Right atrium auricular region (tissue), 2 donors: ENCODE data around the gene CTNNBIP1. TPM values are rescaled to one million over a fixed set of nuclear protein-coding genes. Genes with fewer than 3 reads are reported as not detected.

Source experiments
- DNase-seq: peaks from one replicate; pipeline ENCODE4 v3.0.0-alpha.2; 2019; ENCODE audit warnings: low spot score
- H3K27ac ChIP-seq, 2 donors: fragments of 200-600 bp; sonication (generic); 1 replicate in 1 of 2; 2 replicates in 1 of 2; pipeline ENCODE4 v1.5.1; 2016 to 2019
- H3K27me3 ChIP-seq, 2 donors: fragments of 200-600 bp; sonication (generic); one replicate each; pipeline versions ENCODE4 v1.5.1 to v1.6.0; 2017 to 2019
- H3K36me3 ChIP-seq: fragments of 200-600 bp; sonication (generic); one replicate; pipeline ENCODE4 v1.5.1; 2016
- H3K4me1 ChIP-seq, 2 donors: fragments of 200-600 bp; sonication (generic); one replicate each; pipeline versions ENCODE4 v1.5.1 to v1.6.0; 2017 to 2019
- H3K4me3 ChIP-seq, 2 donors: fragments of 200-600 bp; sonication (generic); 1 replicate in 1 of 2; 2 replicates in 1 of 2; pipeline ENCODE4 v1.5.1; 2017 to 2019; ENCODE audit warnings: mild to moderate bottlenecking in 1 of 2, moderate library complexity in 1 of 2
- H3K9me3 ChIP-seq, 2 donors: fragments of 200-600 bp; sonication (generic); one replicate each; pipeline ENCODE4 v1.5.1; 2019
- total RNA-seq, 2 donors: library from RNA; depleted of rRNA; stranded (reverse); fragments of >200 nt; gene quantifications; one replicate each; pipeline ENCODE4 v1.1.0, GENCODE V29; 2016
- TF ChIP-seq, protein P1 (sequence below), 2 donors: fragments of 200-600 bp; sonication (generic); IDR thresholded peaks; one replicate each; pipeline ENCODE4 v1.5.1; 2019; ENCODE audit warnings: antibody characterized with exemption in 2 of 2

CTNNBIP1 gene
- total RNA-seq, 2 donors from 2014 or later = 22.3 to 31.9 TPM

DNA sequence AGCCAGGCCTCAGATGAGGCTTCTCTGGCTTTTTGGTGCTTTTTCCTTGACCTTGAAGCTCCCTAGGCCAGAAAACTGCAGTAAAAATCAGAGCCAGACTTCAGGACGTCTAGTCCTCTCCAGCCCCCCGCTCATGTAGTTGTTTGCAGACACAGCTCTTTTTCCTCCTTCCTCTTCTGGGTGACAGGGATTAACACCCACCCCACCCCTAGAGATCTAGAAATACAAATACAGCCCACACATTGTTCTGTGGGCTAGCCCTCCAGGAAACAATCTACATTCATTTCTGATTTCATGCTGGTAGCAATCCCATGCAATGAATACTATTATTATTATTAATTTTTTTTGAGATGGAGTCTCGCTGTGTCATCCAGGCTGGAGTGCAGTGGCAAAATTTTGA lies 76.4 kb downstream of the CTNNBIP1 start:
- no peak overlapping the region for H3K27ac ChIP-seq
- TF ChIP-seq, protein P1, sequence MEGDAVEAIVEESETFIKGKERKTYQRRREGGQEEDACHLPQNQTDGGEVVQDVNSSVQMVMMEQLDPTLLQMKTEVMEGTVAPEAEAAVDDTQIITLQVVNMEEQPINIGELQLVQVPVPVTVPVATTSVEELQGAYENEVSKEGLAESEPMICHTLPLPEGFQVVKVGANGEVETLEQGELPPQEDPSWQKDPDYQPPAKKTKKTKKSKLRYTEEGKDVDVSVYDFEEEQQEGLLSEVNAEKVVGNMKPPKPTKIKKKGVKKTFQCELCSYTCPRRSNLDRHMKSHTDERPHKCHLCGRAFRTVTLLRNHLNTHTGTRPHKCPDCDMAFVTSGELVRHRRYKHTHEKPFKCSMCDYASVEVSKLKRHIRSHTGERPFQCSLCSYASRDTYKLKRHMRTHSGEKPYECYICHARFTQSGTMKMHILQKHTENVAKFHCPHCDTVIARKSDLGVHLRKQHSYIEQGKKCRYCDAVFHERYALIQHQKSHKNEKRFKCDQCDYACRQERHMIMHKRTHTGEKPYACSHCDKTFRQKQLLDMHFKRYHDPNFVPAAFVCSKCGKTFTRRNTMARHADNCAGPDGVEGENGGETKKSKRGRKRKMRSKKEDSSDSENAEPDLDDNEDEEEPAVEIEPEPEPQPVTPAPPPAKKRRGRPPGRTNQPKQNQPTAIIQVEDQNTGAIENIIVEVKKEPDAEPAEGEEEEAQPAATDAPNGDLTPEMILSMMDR (IDR thresholded peaks at IDR 0.05) = no peak
- H3K9me3 ChIP-seq = no peaks in the 10 kb centered on the region
- H3K36me3 ChIP-seq = no peaks in the 10 kb centered on the region
- no peak overlapping the region for H3K4me3 ChIP-seq
- H3K4me1 ChIP-seq = peaks cover 0 to 11% of the 10 kb centered on the region in 2 donors
- DNase-seq = no peak
- no peaks in the 10 kb centered on the region for H3K27me3 ChIP-seq

DNA sequence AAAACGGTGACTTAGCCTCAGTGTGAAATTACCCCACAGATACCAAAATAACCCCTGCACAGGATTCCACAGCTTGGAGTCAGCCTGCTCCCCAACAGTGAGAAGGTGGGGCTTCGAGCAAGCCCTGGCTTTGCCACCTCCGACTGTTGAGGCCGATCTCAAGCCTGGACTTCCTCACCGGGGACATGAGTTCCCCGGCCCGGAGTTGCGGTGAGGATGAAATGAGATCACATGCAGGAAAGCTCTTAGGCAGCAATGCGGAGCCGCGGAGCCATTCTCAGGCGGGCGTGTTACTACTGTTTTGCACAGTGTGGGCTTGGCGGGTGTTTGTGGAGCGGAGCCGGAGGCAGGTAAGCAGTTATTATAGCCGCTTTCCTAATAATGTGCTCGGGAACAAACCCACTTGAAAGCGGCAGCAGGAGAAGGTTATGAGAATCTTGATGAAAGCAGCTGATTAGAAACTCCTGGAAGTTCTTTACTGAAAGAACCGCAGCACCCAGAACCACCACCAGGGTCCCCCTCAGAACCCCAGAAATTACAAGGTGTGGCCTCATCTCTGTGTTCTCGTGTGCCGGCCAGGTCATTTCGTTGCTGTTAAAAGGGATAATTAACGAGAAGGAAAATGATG lies 82.4 kb downstream of the CTNNBIP1 start:
- Histone ChIP-seq H3K27me3 (no peaks in the 10 kb centered on the region), H3K27ac (no peak overlapping the region), H3K9me3 (no peaks in the 10 kb centered on the region), H3K4me3 (no peak overlapping the region), H3K36me3 (no peaks in the 10 kb centered on the region), H3K4me1 (peaks cover 0 to 22% of the 10 kb centered on the region in 2 donors)
- DNase-seq = no peak
- TF ChIP-seq, protein P1 (IDR thresholded peaks at IDR 0.05) = no peak

DNA sequence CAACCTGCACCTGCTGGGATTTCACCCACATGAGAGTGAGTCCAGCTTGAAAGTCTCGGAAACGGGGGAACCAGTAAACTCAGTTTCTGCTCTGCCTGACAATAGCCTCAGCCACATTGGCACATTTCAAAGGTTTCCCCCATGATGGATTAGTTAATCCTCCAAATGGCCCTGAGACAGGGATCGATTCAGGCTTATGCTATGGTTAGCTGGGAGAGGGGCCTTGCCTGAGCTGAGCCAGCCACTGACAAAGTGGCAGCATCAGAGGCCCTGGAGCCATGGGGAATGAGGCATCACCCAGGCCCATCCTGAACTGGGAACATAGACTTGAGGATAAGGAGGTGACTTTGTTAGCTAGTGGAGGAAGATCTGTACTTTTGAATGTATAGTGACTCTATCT lies 83.5 kb downstream of the CTNNBIP1 start:
- Histone ChIP-seq H3K27ac (no peak overlapping the region), H3K9me3 (no peaks in the 10 kb centered on the region), H3K4me3 (no peak overlapping the region), H3K4me1 (peaks cover 0 to 33% of the 10 kb centered on the region in 2 donors), H3K27me3 (no peaks in the 10 kb centered on the region), H3K36me3 (no peaks in the 10 kb centered on the region)
- TF ChIP-seq, protein P1 (IDR thresholded peaks at IDR 0.05) = no peak
- no peak for DNase-seq

DNA sequence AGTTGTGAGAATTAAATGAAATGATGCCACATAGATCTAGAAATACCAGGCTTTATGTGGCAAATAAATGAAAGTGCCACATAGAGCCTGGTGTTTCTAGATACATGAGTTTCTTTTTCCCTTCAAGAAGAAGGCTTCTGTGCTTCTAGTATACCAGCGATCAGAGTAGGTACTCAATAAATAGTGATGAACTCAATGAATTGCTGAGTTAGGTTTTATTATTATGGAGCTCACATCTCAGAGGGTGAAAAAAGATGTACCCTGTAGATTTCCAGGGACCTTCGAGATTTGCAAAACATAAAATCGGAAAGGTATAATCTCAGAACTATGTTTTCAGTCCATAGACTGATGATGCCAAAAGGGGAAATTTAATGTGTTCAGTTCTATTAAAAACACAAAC lies 84.0 kb downstream of the CTNNBIP1 start:
- Histone ChIP-seq H3K9me3 (no peaks in the 10 kb centered on the region), H3K27ac (peak overlapping the region; percentile 92 to 97), H3K36me3 (no peaks in the 10 kb centered on the region), H3K27me3 (no peaks in the 10 kb centered on the region), H3K4me1 (peaks cover 0 to 38% of the 10 kb centered on the region in 2 donors), H3K4me3 (no peak overlapping the region)
- TF ChIP-seq, protein P1 (IDR thresholded peaks at IDR 0.05) = no peak
- no peak for DNase-seq

DNA sequence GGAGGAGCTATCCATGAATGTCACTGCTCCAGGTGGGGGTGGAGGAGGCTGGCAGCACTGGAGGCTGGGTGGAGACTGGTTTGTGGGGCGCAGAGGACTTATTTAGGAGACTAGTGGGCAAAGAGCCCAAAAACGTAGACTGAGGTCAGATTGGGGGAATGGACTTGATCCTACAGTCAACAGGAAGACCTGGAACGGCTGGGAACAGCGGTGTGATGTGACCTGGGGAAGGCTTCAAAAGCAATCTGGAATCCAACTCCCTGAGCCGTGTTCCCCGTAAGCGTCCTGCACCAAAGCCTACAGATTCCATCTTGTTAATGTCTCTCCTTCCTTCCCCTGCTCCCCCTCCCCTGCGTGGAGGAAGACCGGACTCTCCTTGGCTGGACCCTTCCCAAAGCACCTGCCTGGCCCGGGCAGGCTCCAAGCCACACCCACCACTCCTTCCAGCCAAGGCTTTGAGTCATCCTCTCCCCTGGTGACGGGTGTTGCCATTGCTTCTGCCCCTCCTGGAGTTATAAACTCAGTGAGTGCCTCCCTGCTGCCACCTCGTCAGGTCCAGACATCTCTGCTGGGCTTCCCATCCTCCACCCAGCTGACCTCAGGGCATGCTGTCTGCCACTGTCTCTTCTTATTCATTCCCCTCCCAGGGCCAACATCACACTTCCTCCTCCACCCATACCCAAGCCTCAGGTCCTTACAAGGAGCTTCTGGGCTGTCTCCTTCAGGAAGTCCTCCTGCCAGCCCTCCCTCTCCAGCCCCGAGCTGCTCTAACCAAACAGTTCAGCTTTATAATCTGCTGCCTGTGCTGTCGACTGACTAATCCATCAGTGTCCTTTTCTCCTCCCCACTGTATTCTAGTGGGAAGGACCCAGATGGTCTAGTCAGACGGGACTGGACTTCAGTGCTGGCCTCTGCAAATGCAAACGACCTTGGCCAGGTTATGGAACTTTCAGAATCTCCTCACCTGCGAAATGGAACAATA lies 84.7 kb downstream of the CTNNBIP1 start:
- Histone ChIP-seq H3K36me3 (no peaks in the 10 kb centered on the region), H3K27ac (peak overlapping the region; percentile 92 to 97), H3K4me3 (no peak overlapping the region), H3K27me3 (no peaks in the 10 kb centered on the region), H3K9me3 (no peaks in the 10 kb centered on the region), H3K4me1 (peaks cover 0 to 40% of the 10 kb centered on the region in 2 donors)
- TF ChIP-seq, protein P1 (IDR thresholded peaks at IDR 0.05) = peak in 1 of 2 donors; percentile 10
- peak; percentile 73 for DNase-seq
